NK-92 (cell line): ENCODE measurements around the gene BLACAT1.
"Not testable (repeated sequence)": the region's sequence is repeated elsewhere in the genome, so short reads cannot be mapped to it uniquely, and the experiment has no call there.

ENCODE experiments used
- DNase-seq: peaks from one replicate; lab custom pipeline; 2025; ENCODE audit not compliant: unreplicated experiment; lab: John Stamatoyannopoulos, UW

The BLACAT1 gene

GRCh38 chr1:205484985-205485967 lies 29.4 kb upstream of the BLACAT1 start:
- DNase-seq = no peak

DNA sequence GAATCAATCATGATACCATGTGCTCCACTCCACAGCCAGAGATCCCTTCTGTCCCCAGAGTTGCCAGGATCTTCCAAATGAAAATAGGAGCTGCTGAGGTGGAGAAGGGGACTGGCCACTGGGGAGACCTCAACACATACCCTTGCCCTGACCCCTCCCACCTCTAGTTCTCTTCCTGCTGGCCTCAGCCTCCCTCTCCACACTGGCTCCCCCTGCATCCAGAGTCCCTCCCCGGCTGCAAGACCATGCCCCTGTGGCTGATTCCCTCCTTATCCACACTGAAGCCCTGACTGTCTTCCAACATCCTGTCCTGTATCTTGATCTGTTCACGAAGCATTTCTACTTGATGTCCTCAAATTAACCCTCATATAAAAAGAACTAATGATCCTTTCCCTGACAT lies 27.5 kb upstream of the BLACAT1 start:
- DNase-seq = no peak

DNA sequence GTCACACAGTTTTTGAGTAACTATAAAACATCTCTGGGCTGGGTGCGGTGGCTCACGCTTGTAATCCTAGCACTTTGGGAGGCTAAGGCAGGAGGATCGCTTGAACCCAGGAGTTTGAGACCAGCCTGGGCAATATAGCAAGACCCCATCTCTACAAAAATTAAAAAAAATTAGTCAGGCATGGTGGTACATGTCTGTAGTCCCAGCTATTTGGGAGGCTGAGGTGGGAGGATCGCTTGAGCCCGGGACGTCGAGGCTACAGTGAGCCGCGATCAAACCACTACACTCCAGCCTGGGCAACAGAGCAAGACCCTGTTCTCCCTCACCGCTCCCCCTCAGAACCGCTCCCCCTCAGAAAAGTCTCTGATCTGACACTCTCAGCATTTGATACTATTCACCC lies 26.7 kb upstream of the BLACAT1 start:
- not testable (repeated sequence) for DNase-seq

GRCh38 chr1:205481629-205482151 lies 25.8 kb upstream of the BLACAT1 start:
- no peak for DNase-seq

DNA sequence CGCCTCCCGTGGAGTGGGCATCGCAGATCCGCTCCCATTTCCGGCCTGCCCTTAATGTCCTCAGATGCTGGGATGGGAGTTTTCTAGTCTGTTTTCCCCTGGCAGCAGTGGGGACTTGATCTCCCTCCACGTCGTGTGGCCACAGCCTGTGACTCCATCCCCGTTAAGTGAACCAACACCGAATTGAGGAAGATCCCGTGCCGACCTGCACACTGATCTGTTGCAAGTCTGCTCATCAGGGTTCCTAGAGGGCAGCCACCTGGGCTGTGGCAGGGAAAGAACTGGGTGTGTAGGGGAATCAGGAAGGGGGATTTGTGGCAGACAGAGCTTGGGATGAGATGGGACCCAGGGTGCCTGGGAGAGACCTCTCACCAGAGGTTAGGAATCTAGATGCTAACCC lies 25.4 kb upstream of the BLACAT1 start:
- DNase-seq = no peak

DNA sequence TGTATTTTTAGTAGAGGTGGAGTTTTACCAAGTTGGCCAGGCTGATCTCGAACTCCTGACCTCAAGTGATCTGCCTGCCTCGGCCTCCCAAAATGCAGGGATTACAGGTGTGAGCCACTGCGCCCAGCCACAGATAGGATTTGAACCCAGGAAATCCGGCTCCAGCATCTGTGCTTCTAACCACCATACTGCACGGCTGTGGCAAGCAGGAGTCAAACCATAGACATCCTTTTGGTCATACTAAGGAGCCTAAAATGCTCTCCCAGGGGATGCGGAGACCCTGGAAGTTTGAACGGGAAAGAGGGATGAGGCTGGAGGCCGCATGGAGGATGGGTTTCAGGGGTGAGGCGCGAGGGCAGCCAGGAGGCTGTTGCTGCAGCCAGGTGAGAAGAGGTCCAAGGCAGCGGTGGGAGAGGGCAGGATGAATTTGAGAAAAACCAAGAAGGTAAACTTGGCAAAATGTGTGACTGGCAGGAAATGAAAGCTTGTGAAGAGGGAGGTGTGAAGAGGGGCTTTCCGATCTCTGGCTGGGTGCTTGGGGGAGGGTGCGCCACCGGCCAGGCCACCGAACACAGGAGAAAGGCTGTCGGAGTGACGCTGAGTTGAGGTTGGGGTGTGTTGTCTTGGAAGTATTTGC lies 24.6 kb upstream of the BLACAT1 start:
- no peak for DNase-seq

DNA sequence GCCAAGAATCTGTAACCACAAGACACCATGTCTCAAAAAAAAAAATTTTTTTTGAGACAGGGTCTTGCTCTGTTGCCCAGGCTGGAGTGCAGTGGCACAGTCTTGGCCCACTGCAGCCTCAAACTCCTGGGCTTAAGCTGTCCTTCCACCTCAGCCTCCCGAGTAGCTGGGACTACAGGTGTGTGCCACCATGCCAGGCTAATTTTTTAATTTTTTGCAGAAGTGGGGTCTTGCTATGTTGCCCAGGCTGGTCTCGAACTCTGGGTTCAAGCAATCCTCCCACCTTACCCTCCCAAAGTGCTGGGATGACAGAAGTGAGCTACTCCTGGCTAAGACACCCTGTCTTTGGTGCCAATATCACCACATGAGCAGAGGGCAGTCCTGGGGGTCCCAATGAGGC lies 23.1 kb upstream of the BLACAT1 start:
- DNase-seq = not testable (repeated sequence)

- DNase-seq = no peak
These were observed 22.0 kb upstream of the BLACAT1 start for GRCh38 chr1:205477759-205478247.

- no peak for DNase-seq
These were observed 21.4 kb upstream of the BLACAT1 start for GRCh38 chr1:205477121-205477758.

GRCh38 chr1:205476648-205477047 lies 20.8 kb upstream of the BLACAT1 start:
- no peak for DNase-seq

GRCh38 chr1:205475855-205476254 lies 20.0 kb upstream of the BLACAT1 start:
- no peak for DNase-seq

DNA sequence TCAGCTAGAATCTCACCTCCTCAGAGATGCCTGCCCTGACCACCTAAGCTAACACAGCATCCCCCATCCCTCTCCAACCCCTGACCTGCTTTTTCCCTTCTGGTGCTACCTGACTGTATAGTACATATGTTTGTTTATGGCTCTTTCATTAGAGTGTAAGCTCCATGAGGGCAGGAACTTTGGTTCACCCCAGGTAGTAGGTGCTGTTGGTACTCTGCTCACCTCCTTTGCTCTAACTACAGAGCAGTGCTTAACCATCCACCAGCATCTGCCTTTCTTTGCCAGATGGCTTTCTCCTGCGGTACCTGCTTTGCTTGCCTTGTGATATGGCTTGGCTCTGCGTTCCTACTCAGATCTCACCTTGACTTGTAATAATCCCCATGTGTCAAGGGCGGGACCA lies 18.7 kb upstream of the BLACAT1 start:
- no peak for DNase-seq

DNA sequence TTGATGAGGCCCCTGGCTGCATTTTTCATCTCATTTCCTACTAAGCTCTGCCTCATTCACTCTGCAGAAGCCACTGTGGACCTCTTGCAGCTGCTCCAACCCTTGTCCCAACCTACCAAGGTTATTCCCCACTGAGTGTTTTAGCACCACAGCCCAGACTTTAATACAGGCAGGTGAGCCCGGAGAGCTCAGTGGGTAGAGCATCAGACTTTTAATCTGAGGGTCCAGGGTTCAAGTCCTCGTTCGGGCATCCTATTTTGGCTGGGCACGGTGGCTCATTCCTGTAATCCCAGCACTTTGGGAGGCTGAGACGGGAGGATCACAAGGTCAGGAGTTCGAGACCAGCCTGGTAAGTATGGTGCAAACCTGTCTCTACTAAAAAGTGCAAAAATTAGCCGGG lies 18.1 kb upstream of the BLACAT1 start:
- no peak for DNase-seq

GRCh38 chr1:205473475-205473874 lies 17.6 kb upstream of the BLACAT1 start:
- no peak for DNase-seq

DNA sequence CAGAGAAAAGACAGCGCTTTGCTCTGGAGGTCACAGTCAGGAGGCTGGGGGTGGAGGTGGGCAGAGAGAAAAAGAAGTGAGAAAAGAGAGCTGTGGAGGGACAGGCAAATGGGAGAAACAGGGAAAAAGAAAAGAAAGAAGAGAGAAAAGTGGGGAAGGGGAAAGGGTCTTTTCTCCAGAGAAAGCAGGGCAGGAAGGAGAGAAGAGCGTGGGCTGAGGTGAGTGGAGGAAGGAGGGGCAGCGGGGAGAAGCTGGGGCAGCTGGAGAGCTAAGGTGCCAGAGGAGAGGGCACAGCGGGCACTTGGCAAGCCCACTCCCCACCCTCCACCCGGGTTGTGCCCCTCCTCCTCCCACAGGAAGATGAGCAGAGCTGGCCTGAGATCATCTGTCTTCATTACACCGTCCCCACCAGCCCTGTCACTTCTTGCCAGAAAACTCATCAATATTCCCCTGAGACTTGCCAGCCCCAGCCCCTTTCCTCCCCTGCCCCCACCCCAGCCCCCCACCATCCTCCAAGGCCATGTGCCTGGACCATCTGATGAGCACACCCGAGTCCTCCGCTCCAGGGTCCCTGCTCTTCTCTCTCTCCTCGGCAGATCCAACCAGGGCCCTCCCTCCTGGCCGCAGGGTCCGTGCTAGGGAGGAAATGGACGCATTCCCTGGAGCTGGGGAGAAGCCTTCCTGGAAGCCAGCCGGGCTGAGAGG lies 17.0 kb upstream of the BLACAT1 start:
- DNase-seq = no peak

DNA sequence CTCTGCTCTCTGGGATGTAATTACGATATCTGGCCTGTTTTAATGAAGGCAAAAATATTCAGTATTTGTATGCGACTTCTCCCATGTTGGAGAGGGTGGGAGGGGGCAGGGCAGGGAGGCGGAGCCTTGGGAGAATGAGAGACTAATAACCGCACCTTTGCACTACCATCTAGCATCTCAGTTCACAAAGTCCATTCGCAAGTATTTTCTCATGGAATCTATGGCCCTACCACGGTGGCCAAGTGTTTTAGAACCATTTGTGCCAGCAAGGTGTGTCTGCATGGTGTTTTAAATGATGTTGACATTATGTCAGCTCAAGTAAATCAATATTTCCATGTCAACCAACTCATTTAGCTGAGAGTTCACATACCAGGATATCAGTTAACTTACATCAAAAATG lies 14.3 kb upstream of the BLACAT1 start:
- no peak for DNase-seq

DNA sequence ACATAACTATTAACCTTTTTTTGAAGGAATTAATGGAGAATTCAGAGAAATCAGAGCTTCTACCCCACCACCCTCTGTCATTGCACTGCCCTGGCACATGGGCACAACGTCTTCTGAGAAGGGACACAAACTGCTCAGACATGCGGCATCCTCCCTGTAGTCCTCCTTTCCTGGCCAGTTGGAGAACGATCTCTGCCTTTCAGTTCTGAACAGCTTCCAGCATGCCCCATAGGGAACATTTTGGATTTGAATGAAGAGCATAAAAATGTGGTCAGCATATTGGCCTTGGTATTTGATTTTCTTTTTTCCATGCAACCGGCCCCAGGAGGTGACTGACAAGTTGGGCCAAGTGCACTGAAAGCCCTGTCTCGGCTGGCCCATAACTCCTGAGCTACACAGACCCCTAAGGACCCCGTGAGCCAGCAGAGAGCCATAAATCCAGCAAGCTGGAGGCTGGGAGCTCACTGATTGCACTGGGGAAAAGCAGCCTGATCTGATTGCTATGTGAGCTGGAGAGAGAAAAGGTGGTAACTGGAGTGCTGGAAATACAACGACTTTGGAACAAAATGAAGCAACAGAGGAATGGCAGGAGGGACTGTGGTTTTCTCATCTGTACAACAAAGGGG lies 10.9 kb upstream of the BLACAT1 start:
- no peak for DNase-seq

GRCh38 chr1:205465392-205465791 lies 9.5 kb upstream of the BLACAT1 start:
- DNase-seq = no peak

- no peak for DNase-seq
These were observed 3.1 kb upstream of the BLACAT1 start for GRCh38 chr1:205458777-205459566.
